Neuronal stem cell (in vitro differentiated cells): ENCODE results near the gene TYK2.

Source experiments
- DNase-seq: peaks from one replicate; pipeline ENCODE4 v3.0.0-alpha.2; 2013; ENCODE audit warnings: low spot score
- H2AFZ ChIP-seq: one replicate; pipeline ENCODE4 v1.6.1; 2013; ENCODE audit warnings: mild to moderate bottlenecking, low read length, inconsistent platforms
- H2AK5ac ChIP-seq: 2 replicates; pipeline ENCODE4 v1.6.1; 2013; ENCODE audit warnings: low read depth, mild to moderate bottlenecking, inconsistent platforms, low read length, moderate library complexity, mixed read lengths
- H2BK120ac ChIP-seq: 2 replicates; pipeline ENCODE4 v1.6.1; 2013; ENCODE audit warnings: low read depth, mild to moderate bottlenecking, inconsistent platforms, low read length, moderate library complexity, mixed read lengths
- H2BK12ac ChIP-seq: one replicate; pipeline ENCODE4 v1.6.1; 2013; ENCODE audit warnings: low read length, inconsistent platforms
- H2BK15ac ChIP-seq: 2 replicates; pipeline ENCODE4 v1.6.1; 2013; ENCODE audit warnings: mild to moderate bottlenecking, low read length, inconsistent platforms, mixed read lengths
- H2BK5ac ChIP-seq: one replicate; pipeline ENCODE4 v1.6.1; 2013; ENCODE audit warnings: inconsistent platforms, mild to moderate bottlenecking, low read length, moderate library complexity
- H3K14ac ChIP-seq: one replicate; pipeline ENCODE4 v1.6.1; 2013; ENCODE audit warnings: low read length, inconsistent platforms
- H3K18ac ChIP-seq: 2 replicates; pipeline ENCODE4 v1.6.1; 2013; ENCODE audit warnings: low read length, inconsistent platforms
- H3K23ac ChIP-seq: 2 replicates; pipeline ENCODE4 v1.6.1; 2013; ENCODE audit warnings: low read depth, mild to moderate bottlenecking, mixed read lengths, low read length, inconsistent platforms; ENCODE audit not compliant: poor library complexity
- H3K27ac ChIP-seq: replicated peaks from 3 replicates; pipeline ENCODE4 v1.5.1; 2013; ENCODE audit warnings: low read length, inconsistent platforms
- H3K27me3 ChIP-seq, 3 experiments: 2 replicates each; pipeline ENCODE4 v1.6.1; 2013; ENCODE audit warnings: low read length in 3 of 3, mild to moderate bottlenecking in 2 of 3, inconsistent platforms in 1 of 3, low read depth in 1 of 3, mixed read lengths in 1 of 3, moderate library complexity in 1 of 3; ENCODE audit not compliant: control insufficient read depth in 3 of 3, insufficient read depth in 3 of 3
- H3K36me3 ChIP-seq, 2 donors: replicated peaks in 1 of 2; 2 replicates each; pipeline ENCODE4 v1.6.1; 2013; ENCODE audit warnings: low read length in 2 of 2; ENCODE audit not compliant: control insufficient read depth in 2 of 2, insufficient read depth in 2 of 2
- H3K4ac ChIP-seq: 2 replicates; pipeline ENCODE4 v1.6.1; 2013; ENCODE audit warnings: inconsistent platforms, mild to moderate bottlenecking, low read length, moderate library complexity
- H3K4me1 ChIP-seq, 2 donors: 1 replicate in 1 of 2; 2 replicates in 1 of 2; pipeline ENCODE4 v1.6.1; 2013; ENCODE audit warnings: low read length in 2 of 2, low read depth in 1 of 2; ENCODE audit not compliant: control insufficient read depth in 2 of 2, insufficient read depth in 1 of 2
- H3K4me2 ChIP-seq: one replicate; pipeline ENCODE4 v1.6.1; 2013; ENCODE audit warnings: mild to moderate bottlenecking, low read length, inconsistent platforms; ENCODE audit not compliant: insufficient read depth, poor library complexity, severe bottlenecking
- H3K4me3 ChIP-seq, 2 donors: 2 replicates each; pipeline ENCODE4 v1.5.1; 2013; ENCODE audit warnings: low read length in 2 of 2, mild to moderate bottlenecking in 2 of 2, inconsistent platforms in 1 of 2, moderate library complexity in 1 of 2
- H3K79me1 ChIP-seq: one replicate; pipeline ENCODE4 v1.6.1; 2013; ENCODE audit warnings: low read depth, mild to moderate bottlenecking, inconsistent platforms, low read length, moderate library complexity
- H3K9ac ChIP-seq: one replicate; pipeline ENCODE4 v1.6.1; 2013; ENCODE audit warnings: mild to moderate bottlenecking, low read depth, low read length, inconsistent platforms; ENCODE audit not compliant: poor library complexity
- H3K9me3 ChIP-seq, 2 donors: replicated peaks in 1 of 2; 2 replicates each; pipeline versions ENCODE3 to v1.6.1; 2013; ENCODE audit warnings: low read length in 2 of 2, mild to moderate bottlenecking in 2 of 2, inconsistent platforms in 1 of 2, low read depth in 1 of 2, mixed read lengths in 1 of 2, moderate library complexity in 1 of 2; ENCODE audit not compliant: control insufficient read depth in 2 of 2, insufficient read depth in 1 of 2
- H4K8ac ChIP-seq: one replicate; pipeline ENCODE4 v1.6.1; 2013; ENCODE audit warnings: low read depth, mild to moderate bottlenecking, inconsistent platforms, low read length, moderate library complexity
- H4K91ac ChIP-seq: one replicate; pipeline ENCODE4 v1.6.1; 2013; ENCODE audit warnings: low read length, low read depth, mild to moderate bottlenecking, inconsistent platforms; ENCODE audit not compliant: poor library complexity
- WGBS, 2 donors: extraction: QIAGEN DNeasy Blood & Tissue Kit; methylation state at CpG; one replicate each; pipeline ENCODE4 v1.1.7; 2013; ENCODE audit warnings: missing lambda C conversion rate in 2 of 2, mixed read lengths in 1 of 2; ENCODE audit not compliant: insufficient read length in 2 of 2, insufficient replicate concordance in 1 of 2; ENCODE audit errors: extremely low coverage in 2 of 2; 5-methylcytosine and 5-hydroxymethylcytosine counted together

Gene TYK2

GRCh38 chr19:10417541-10418234 is 37.3 kb upstream of the TYK2 start:
- Histone ChIP-seq H3K4ac (no peak overlapping the region), H2AFZ (peak overlapping the region; percentile 80), H2BK15ac (peak overlapping the region; percentile 96), H3K27me3 (peaks cover 11 to 56% (median 47%) of the 10 kb centered on the region in 3 experiments), H3K9me3 (peaks cover 4 to 5% of the 10 kb centered on the region in 2 donors), H3K23ac (peak overlapping the region; percentile 22), H2AK5ac (peak overlapping the region; percentile 90), H2BK120ac (no peak overlapping the region), H4K8ac (peak overlapping the region; percentile 23), H3K36me3 (no peaks in the 10 kb centered on the region), H3K79me1 (no peaks in the 10 kb centered on the region), H4K91ac (no peak overlapping the region), H3K4me3 (peak overlapping the region in 1 of 2 donors; percentile 64), H3K14ac (no peak overlapping the region), H3K9ac (peak overlapping the region; percentile 36), H3K4me2 (peak overlapping the region; percentile 64), H3K18ac (peak overlapping the region; percentile 92), H3K4me1 (peaks cover 18 to 37% of the 10 kb centered on the region in 2 donors), H2BK12ac (peak overlapping the region; percentile 99), H3K27ac (peak overlapping the region; percentile 71), H2BK5ac (no peak overlapping the region)
- no peak for DNase-seq
- WGBS, 2 donors = no CpG with 5 or more reads among the region's 30 CpGs

GRCh38 chr19:10416380-10417257 is 36.2 kb upstream of the TYK2 start:
- Histone ChIP-seq H3K23ac (peak overlapping the region; percentile 99), H3K14ac (no peak overlapping the region), H3K27ac (no peak overlapping the region), H3K4ac (no peak overlapping the region), H3K4me3 (peak overlapping the region; percentile 49 to 75), H3K4me1 (peaks cover 18 to 33% of the 10 kb centered on the region in 2 donors), H2BK15ac (peak overlapping the region; percentile 55), H3K27me3 (peaks cover 9 to 45% (median 37%) of the 10 kb centered on the region in 3 experiments), H3K79me1 (no peaks in the 10 kb centered on the region), H2AFZ (peak overlapping the region; percentile 98), H2BK5ac (peak overlapping the region; percentile 83), H2AK5ac (peak overlapping the region; percentile 61), H2BK12ac (no peak overlapping the region), H3K9ac (peak overlapping the region; percentile 82), H3K18ac (peak overlapping the region; percentile 93), H3K9me3 (peaks cover 4 to 5% of the 10 kb centered on the region in 2 donors), H4K8ac (no peak overlapping the region), H4K91ac (no peak overlapping the region), H3K36me3 (no peaks in the 10 kb centered on the region), H3K4me2 (peak overlapping the region; percentile 53), H2BK120ac (peak overlapping the region; percentile 69)
- WGBS, 2 donors = no CpG with 5 or more reads among the region's 67 CpGs
- peak; percentile 84 for DNase-seq

GRCh38 chr19:10416083-10416379 is 35.7 kb upstream of the TYK2 start:
- no peaks in the 10 kb centered on the region for H3K36me3 ChIP-seq
- H3K14ac ChIP-seq = no peak overlapping the region
- H3K79me1 ChIP-seq = no peaks in the 10 kb centered on the region
- H3K27me3 ChIP-seq = peaks cover 4 to 39% (median 31%) of the 10 kb centered on the region in 3 experiments
- H2BK12ac ChIP-seq = no peak overlapping the region
- H3K27ac ChIP-seq = no peak overlapping the region
- H3K4me1 ChIP-seq = peaks cover 14 to 27% of the 10 kb centered on the region in 2 donors
- H3K23ac ChIP-seq = peak overlapping the region; percentile 99
- H2AFZ ChIP-seq = peak overlapping the region; percentile 98
- peaks cover 4 to 5% of the 10 kb centered on the region in 2 donors for H3K9me3 ChIP-seq
- H3K18ac ChIP-seq = peak overlapping the region; percentile 93
- no peak for DNase-seq
- H4K8ac ChIP-seq = no peak overlapping the region
- H4K91ac ChIP-seq = no peak overlapping the region
- no CpG with 5 or more reads among the region's 9 CpGs for WGBS, 2 donors
- peak overlapping the region; percentile 69 for H2BK120ac ChIP-seq
- no peak overlapping the region for H3K4ac ChIP-seq
- H2BK15ac ChIP-seq = peak overlapping the region; percentile 55
- peak overlapping the region; percentile 82 for H3K9ac ChIP-seq
- peak overlapping the region; percentile 53 for H3K4me2 ChIP-seq
- H3K4me3 ChIP-seq = peak overlapping the region; percentile 49 to 75
- H2BK5ac ChIP-seq = peak overlapping the region; percentile 83
- H2AK5ac ChIP-seq = no peak overlapping the region
